Motor neuron (in vitro differentiated cells): ENCODE data around the gene DSCAML1. TPM values are rescaled to one million over a fixed set of nuclear protein-coding genes. Genes with fewer than 3 reads are reported as not detected.

Experiments
- ATAC-seq, 8 experiments: fragments of 200-7000 bp; cut with Tn5 transposase; replicated peaks in 6 of 8; 2 replicates each; pipeline ENCODE4 v1.8.0; 2021; ENCODE audit warnings: mild to moderate bottlenecking in 8 of 8, moderate library complexity in 8 of 8
- H3K27ac ChIP-seq, 2 donors: fragments of 250-450 bp; sonication (Bioruptor Pico); 2 replicates each; pipeline ENCODE4 v1.9.0; 2021; ENCODE audit warnings: antibody characterized with exemption in 2 of 2, mild to moderate bottlenecking in 2 of 2, moderate library complexity in 1 of 2
- H3K4me1 ChIP-seq, 2 donors: fragments of 250-450 bp; sonication (Bioruptor Pico); replicated peaks in 1 of 2; 2 replicates each; pipeline ENCODE4 v1.6.1; 2021; ENCODE audit warnings: antibody characterized with exemption in 2 of 2, mild to moderate bottlenecking in 2 of 2, moderate library complexity in 1 of 2
- H3K4me3 ChIP-seq, 5 donors: fragments of 250-450 bp; sonication (Bioruptor Pico); 2 replicates each; pipeline ENCODE4 v1.9.0; 2021; ENCODE audit warnings: antibody characterized with exemption in 5 of 5, mild to moderate bottlenecking in 5 of 5, moderate library complexity in 4 of 5
- WGBS, 10 experiments: fragments of 450-650 bp; shearing (Covaris generic); methylation state at CpG; one replicate each; pipeline ENCODE4 v1.0.0; 2022; 5-methylcytosine and 5-hydroxymethylcytosine counted together
- in situ Hi-C, 9 experiments: fragments of 400-800 bp; cut with MboI; loops; one replicate each; pipeline ENCODE4 v1.15.0; 2021; ENCODE audit warnings: low sequenced_read_pairs in 9 of 9, low pct_unique_long_range_greater_than_20kb in 2 of 9; ENCODE audit not compliant: unreplicated experiment in 9 of 9
- total RNA-seq, 8 experiments: library from RNA; unstranded; fragments of 300-600 nt; gene quantifications; 2 replicates each; pipeline versions ENCODE4 v1.2.3 to v1.2.4, GENCODE V29; 2022

The DSCAML1 gene
- total RNA-seq, 8 experiments from 2014 or later, result 0.08 to 0.71 (median 0.42) TPM; not detected in 2

DNA sequence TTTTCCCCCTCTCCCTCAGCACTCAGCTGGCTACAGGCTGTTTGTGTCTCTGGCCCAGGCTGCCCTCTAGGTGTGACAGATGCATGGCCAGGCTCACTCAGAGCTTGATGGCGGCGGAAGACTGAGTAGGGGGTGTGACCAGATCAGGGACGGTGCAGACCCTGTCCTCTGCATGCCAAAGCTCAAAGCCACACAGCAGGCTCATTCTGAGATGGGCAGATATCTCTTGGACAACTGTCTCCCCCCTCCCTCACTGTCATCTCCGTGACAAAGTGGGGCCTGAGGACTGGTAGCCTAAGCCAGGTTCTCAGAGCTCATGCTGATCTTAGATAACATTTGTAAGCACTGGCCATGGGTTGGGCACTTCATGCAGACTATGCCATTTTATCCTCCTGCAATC, 231.3 kb downstream of the DSCAML1 start:
- Histone ChIP-seq H3K27ac (no peak overlapping the region), H3K4me3 (no peak overlapping the region), H3K4me1 (peaks cover 8 to 12% of the 10 kb centered on the region in 2 donors)
- no peak for ATAC-seq
- in situ Hi-C loops, result no loop called here
- 0 to 57% (median 44%) methylated on average over 1 to 4 of the region's 4 CpGs; no CpG with 5 or more reads in 3 of the 10 experiments for WGBS, 10 experiments

- in situ Hi-C loops, result no loop called here
- peaks cover 8 to 12% of the 10 kb centered on the region in 2 donors for H3K4me1 ChIP-seq
- peak in 5 of 8 experiments; percentile 29 to 76 (median 69) for ATAC-seq
- H3K4me3 ChIP-seq, result no peak overlapping the region
- 17 to 61% (median 48%) methylated on average over 1 to 4 of the region's 4 CpGs; no CpG with 5 or more reads in 2 of the 10 experiments for WGBS, 10 experiments
- H3K27ac ChIP-seq, result no peak overlapping the region
Observed at GRCh38 chr11:117564321-117564720, 232.7 kb downstream of the DSCAML1 start.

- Histone ChIP-seq H3K4me3 (no peak overlapping the region), H3K4me1 (peaks cover 8 to 12% of the 10 kb centered on the region in 2 donors), H3K27ac (no peak overlapping the region)
- ATAC-seq, result no peak
- 43 to 100% (median 90%) methylated on average over 1 to 7 of the region's 7 CpGs for WGBS, 10 experiments
- in situ Hi-C loops, result no loop called here
Observed at GRCh38 chr11:117563556-117563955, 233.5 kb downstream of the DSCAML1 start.

- ATAC-seq, result no peak
- Histone ChIP-seq H3K4me3 (no peak overlapping the region), H3K4me1 (peaks cover 13 to 18% of the 10 kb centered on the region in 2 donors), H3K27ac (no peak overlapping the region)
- in situ Hi-C loops, result no loop called here
- WGBS, 10 experiments, result 83 to 96% (median 88%) methylated on average over 1 to 4 of the region's 6 CpGs; no CpG with 5 or more reads in 7 of the 10 experiments
Observed at GRCh38 chr11:117562136-117562535, 234.9 kb downstream of the DSCAML1 start.

DNA sequence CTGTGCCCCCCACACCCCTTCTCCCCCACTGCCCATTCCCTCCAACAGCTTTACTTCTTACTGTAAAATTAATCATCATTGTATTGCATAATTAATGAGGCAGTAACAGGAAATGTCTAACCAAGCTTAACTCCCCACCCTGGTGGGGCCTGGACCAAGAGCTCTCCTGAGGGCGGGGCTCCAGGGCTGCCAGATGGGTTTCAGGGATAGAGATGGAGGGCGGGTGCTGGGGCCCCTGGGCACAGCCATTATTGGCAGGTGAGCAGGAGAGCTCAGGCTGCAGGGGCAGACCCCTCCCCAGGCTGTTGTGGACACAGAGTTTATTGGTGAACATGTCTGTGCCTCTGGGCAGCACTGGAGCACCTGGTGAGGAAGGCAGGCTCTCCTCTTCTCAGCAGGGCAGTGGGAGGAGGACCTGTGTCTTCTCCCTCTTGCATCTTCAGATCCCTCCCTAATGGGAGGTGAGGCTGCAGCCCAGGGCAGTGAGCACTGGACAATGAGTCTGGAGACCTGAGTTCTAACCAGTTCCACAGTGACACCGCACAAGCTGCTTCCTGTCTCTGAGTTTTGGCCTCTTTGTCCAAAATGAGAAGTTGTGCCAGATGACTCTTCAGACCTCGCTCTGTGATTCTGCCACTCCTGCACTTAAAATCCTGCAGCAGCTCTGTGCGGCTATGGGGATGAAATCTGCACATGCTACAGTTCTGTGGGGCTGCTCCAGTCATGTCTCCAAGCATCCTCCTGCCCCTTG, 236.1 kb downstream of the DSCAML1 start:
- in situ Hi-C loops, result no loop called here
- Histone ChIP-seq H3K4me3 (no peak overlapping the region), H3K27ac (no peak overlapping the region), H3K4me1 (peaks cover 17 to 22% of the 10 kb centered on the region in 2 donors)
- peak in 2 of 8 experiments; percentile 39 to 71 for ATAC-seq
- WGBS, 10 experiments, result 20 to 100% (median 100%) methylated on average over 1 to 2 of the region's 5 CpGs; no CpG with 5 or more reads in 4 of the 10 experiments

- in situ Hi-C loops, result no loop called here
- no peak for ATAC-seq
- Histone ChIP-seq H3K27ac (no peak overlapping the region), H3K4me3 (no peak overlapping the region), H3K4me1 (peaks cover 21 to 22% of the 10 kb centered on the region in 2 donors)
- 60 to 100% (median 88%) methylated on average over 1 of the region's 5 CpGs; no CpG with 5 or more reads in 7 of the 10 experiments for WGBS, 10 experiments
Observed at GRCh38 chr11:117559698-117560097, 237.3 kb downstream of the DSCAML1 start.

DNA sequence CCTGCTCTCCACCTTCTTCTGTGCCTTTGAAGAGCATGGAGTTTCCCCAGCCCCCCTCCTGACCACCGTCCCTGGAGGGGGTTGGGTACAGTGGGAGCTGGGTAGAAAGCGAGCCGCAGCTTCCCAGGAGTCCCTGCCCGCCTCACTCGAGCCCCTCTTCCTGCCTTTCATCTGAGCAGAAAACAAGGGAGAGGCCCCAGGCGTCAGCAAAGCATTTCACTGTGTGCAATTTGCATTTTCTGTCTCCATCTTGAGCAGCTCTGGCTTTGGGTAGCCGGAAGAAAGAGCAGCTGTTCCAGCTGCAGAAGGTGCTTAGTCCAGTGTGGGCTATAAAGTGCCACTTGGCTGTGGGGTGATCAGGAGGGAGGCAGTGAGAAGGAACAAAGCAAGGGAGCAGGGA, 239.7 kb downstream of the DSCAML1 start:
- Histone ChIP-seq H3K27ac (no peak overlapping the region), H3K4me1 (peaks cover 10 to 13% of the 10 kb centered on the region in 2 donors), H3K4me3 (no peak overlapping the region)
- peak in 7 of 8 experiments; percentile 24 to 66 (median 50) for ATAC-seq
- in situ Hi-C loops, result no loop called here
- WGBS, 10 experiments, result 0 to 38% (median 20%) methylated on average over 1 to 4 of the region's 7 CpGs; no CpG with 5 or more reads in 4 of the 10 experiments

DNA sequence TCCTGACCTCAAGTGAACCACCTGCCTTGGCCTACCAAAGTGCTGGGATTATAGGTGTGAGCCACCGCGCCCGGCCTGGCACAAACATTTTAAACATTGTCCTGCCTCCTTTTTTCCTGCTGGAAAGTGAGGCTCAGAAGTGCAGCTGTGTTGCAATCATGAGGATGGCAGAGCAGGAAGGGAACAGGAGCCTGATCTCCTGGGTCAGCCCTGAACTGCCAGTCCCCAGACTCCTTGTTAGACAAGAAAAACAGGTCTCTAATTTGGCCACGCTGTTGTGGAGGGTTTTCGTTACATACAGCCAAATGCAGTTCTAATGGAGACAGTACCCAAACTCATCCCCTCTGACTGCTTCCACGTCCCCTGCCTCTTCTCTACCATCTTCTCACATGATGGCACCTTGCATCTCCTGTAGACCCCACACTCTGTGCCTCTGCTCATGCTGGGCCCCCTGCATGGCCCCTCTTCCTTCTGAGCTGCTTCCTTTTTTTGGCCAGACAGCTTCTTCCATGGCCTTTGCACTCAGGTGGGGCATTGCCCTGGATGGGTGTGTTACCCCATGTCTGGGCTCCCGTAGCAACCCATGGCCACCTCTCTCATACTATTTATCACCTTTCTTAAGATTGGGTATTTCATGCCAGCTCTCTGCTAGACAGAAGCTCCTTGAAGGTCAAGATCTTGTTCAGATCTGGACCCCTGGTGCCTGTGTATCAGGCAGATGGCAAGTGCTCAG, 242.2 kb downstream of the DSCAML1 start:
- H3K4me3 ChIP-seq, result no peak overlapping the region
- no peak for ATAC-seq
- WGBS, 10 experiments, result 22 to 100% (median 64%) methylated on average over 2 to 6 of the region's 7 CpGs; no CpG with 5 or more reads in 4 of the 10 experiments
- no peak overlapping the region for H3K27ac ChIP-seq
- in situ Hi-C loops, result no loop called here
- peaks cover 10 to 13% of the 10 kb centered on the region in 2 donors for H3K4me1 ChIP-seq

DNA sequence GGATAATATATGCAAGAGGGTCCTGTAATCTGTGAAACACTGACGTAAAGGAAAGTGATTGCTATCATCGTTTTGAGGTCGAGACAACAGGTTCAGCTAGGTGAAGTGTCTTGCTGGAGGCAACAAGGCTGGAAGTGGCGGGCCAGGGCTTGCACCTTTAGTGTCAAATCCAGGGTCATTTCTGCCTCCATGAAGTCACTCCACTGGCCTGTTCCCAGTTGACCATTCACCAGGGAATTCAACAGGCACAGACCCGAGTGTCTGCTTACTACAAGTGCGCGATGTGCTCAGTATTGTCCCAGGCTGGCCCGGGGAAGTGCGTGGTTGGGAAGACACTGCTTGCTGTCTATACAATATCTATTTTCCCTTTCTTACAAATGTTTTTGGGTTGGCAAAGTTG, 244.4 kb downstream of the DSCAML1 start:
- 27 to 100% (median 89%) methylated on average over 1 to 9 of the region's 9 CpGs; no CpG with 5 or more reads in 2 of the 10 experiments for WGBS, 10 experiments

GRCh38 chr11:117551761-117552343, 245.2 kb downstream of the DSCAML1 start:
- Histone ChIP-seq H3K27ac (no peak overlapping the region), H3K4me3 (no peak overlapping the region), H3K4me1 (peaks cover 10 to 19% of the 10 kb centered on the region in 2 donors)
- ATAC-seq, result no peak
- whole genome bisulfite sequencing, 10 experiments, result 20 to 86% (median 65%) methylated on average over 1 to 4 of the region's 12 CpGs; no CpG with 5 or more reads in 5 of the 10 experiments
- in situ Hi-C loops, result no loop called here

More for the DNA sequence above, 244.4 kb downstream of the DSCAML1 start:
- no peak overlapping the region for H3K4me3 ChIP-seq
- no peak overlapping the region for H3K27ac ChIP-seq
- in situ Hi-C loops, result no loop called here
- H3K4me1 ChIP-seq, result peaks cover 10 to 19% of the 10 kb centered on the region in 2 donors
- no peak for ATAC-seq

- Histone ChIP-seq H3K4me1 (peaks cover 23 to 30% of the 10 kb centered on the region in 2 donors), H3K27ac (no peak overlapping the region), H3K4me3 (no peak overlapping the region)
- 0 to 100% (median 93%) methylated on average over 1 to 3 of the region's 7 CpGs; no CpG with 5 or more reads in 3 of the 10 experiments for WGBS, 10 experiments
- ATAC-seq, result no peak
- in situ Hi-C loops, result no loop called here
Observed at GRCh38 chr11:117550466-117550865, 246.6 kb downstream of the DSCAML1 start.

DNA sequence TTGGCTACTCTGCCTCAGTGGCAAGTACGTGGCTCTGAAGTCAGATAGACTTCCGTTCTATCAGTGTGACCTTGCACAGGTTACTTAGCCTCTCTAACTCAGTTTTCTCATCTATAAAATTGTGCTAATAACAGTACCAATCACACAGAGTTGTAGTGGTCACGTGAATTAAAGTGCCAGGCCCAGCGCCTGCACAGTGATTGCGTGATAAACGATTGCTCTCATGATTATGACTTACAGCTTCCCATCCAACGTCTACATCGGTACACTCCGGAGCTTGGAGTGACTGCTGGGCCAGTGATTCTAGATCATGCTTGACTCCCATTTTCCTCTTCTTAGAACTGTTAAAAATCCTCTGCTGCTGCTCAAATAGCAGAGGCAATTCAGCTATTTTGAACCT, 247.6 kb downstream of the DSCAML1 start:
- whole genome bisulfite sequencing, 10 experiments, result 38 to 92% (median 70%) methylated on average over 3 to 7 of the region's 9 CpGs; no CpG with 5 or more reads in 2 of the 10 experiments
- Histone ChIP-seq H3K4me3 (no peak overlapping the region), H3K27ac (no peak overlapping the region), H3K4me1 (peaks cover 30 to 39% of the 10 kb centered on the region in 2 donors)
- no peak for ATAC-seq
- in situ Hi-C loops, result no loop called here

DNA sequence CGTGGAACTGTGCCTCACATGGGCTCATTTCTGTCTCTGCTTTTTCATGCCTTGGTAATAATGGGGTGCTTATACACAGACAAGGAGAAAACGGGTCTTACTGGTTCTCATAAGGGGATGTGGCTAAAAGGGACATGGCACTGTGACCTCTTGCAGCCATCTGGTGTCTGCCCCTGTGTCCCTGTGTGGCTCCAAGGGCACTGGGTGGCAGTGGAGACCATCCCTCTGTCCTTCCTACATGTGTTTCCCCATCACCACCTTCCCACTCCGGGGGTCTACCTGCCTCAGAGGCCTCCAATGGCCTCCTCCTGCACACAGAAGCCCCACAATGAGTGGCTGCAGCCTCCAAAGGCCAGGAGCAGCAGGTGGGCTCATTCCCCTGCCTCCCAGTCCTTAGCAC, 248.1 kb downstream of the DSCAML1 start:
- in situ Hi-C loops, result no loop called here
- no peak overlapping the region for H3K27ac ChIP-seq
- H3K4me1 ChIP-seq, result peaks cover 35 to 42% of the 10 kb centered on the region in 2 donors
- WGBS, 10 experiments, result 50 to 100% (median 67%) methylated on average over 1 to 3 of the region's 3 CpGs; no CpG with 5 or more reads in 6 of the 10 experiments
- ATAC-seq, result no peak
- no peak overlapping the region for H3K4me3 ChIP-seq
